GM23338 (cell line): Measurements from ENCODE around the gene DSCAML1. TPM values are rescaled to one million over a fixed set of nuclear protein-coding genes. Genes with fewer than 3 reads are reported as not detected.

Experiments used
- ATAC-seq: fragments of 200-7000 bp; cut with Tn5 transposase; 3 replicates; pipeline ENCODE4 v1.9.1; 2020
- DNase-seq: peaks from one replicate; pipeline ENCODE4 v3.0.0-alpha.2; 2015; ENCODE audit warnings: low spot score
- H2AFZ ChIP-seq: fragments of 200-600 bp; sonication (generic); 2 replicates; pipeline ENCODE4 v1.8.0; 2016; ENCODE audit warnings: antibody characterized with exemption, mild to moderate bottlenecking, moderate library complexity
- H3F3A ChIP-seq: fragments of 200-600 bp; sonication (generic); replicated peaks from 2 replicates; pipeline ENCODE4 v1.8.0; 2017; ENCODE audit warnings: antibody characterized with exemption, mixed run types, low read depth
- H3K27ac ChIP-seq: fragments of 200-600 bp; sonication (generic); 2 replicates; pipeline ENCODE4 v1.6.1; 2016; ENCODE audit warnings: low read depth
- H3K27me3 ChIP-seq: fragments of 200-600 bp; sonication (generic); 2 replicates; pipeline ENCODE4 v1.8.0; 2016; ENCODE audit warnings: mild to moderate bottlenecking, mixed run types, moderate library complexity; ENCODE audit not compliant: insufficient read depth
- H3K36me3 ChIP-seq: fragments of 200-600 bp; sonication (generic); 2 replicates; pipeline ENCODE4 v1.8.0; 2016; ENCODE audit warnings: mild to moderate bottlenecking; ENCODE audit not compliant: insufficient read depth
- H3K4me1 ChIP-seq: fragments of 200-600 bp; sonication (generic); 2 replicates; pipeline ENCODE4 v1.8.0; 2016; ENCODE audit warnings: mild to moderate bottlenecking, moderate library complexity; ENCODE audit not compliant: insufficient read depth
- H3K4me2 ChIP-seq: fragments of 200-600 bp; sonication (generic); 2 replicates; pipeline ENCODE4 v1.7.1; 2017; ENCODE audit warnings: mixed run types
- H3K4me3 ChIP-seq: fragments of 200-600 bp; sonication (generic); 2 replicates; pipeline ENCODE4 v1.6.1; 2016; ENCODE audit warnings: mixed run types
- H3K79me2 ChIP-seq: fragments of 200-600 bp; sonication (generic); replicated peaks from 2 replicates; pipeline ENCODE4 v1.8.0; 2017; ENCODE audit warnings: mild to moderate bottlenecking; ENCODE audit not compliant: insufficient read depth
- H3K9me2 ChIP-seq: fragments of 200-600 bp; sonication (generic); 2 replicates; pipeline ENCODE4 v1.8.0; 2017; ENCODE audit not compliant: insufficient read depth
- H4K20me1 ChIP-seq: fragments of 200-600 bp; sonication (generic); replicated peaks from 2 replicates; pipeline ENCODE4 v1.8.0; 2017; ENCODE audit warnings: mild to moderate bottlenecking; ENCODE audit not compliant: insufficient read depth
- H3K27ac Mint-ChIP-seq: 2 replicates; pipeline ENCODE4 v1.8.0; 2020; ENCODE audit warnings: inconsistent platforms, mild to moderate bottlenecking, moderate library complexity, mixed read lengths
- H3K27me3 Mint-ChIP-seq: 3 replicates; pipeline ENCODE4 v1.8.0; 2022; ENCODE audit warnings: low read depth, mild to moderate bottlenecking, moderate library complexity, mixed read lengths, inconsistent platforms; ENCODE audit not compliant: insufficient read depth, poor library complexity
- H3K36me3 Mint-ChIP-seq: 3 replicates; pipeline ENCODE4 v1.8.0; 2021; ENCODE audit warnings: low read depth, mild to moderate bottlenecking, inconsistent platforms, moderate library complexity, mixed read lengths
- H3K4me1 Mint-ChIP-seq: 3 replicates; pipeline ENCODE4 v1.8.0; 2020; ENCODE audit warnings: mild to moderate bottlenecking, inconsistent platforms, mixed read lengths
- H3K4me3 Mint-ChIP-seq: 3 replicates; pipeline ENCODE4 v1.8.0; 2021; ENCODE audit warnings: moderate library complexity, mild to moderate bottlenecking, inconsistent platforms, mixed read lengths
- H3K9me3 Mint-ChIP-seq: 3 replicates; pipeline ENCODE4 v1.8.0; 2020; ENCODE audit warnings: moderate library complexity, mild to moderate bottlenecking, inconsistent platforms, mixed read lengths
- EZH2phosphoT487 ChIP-seq: fragments of 200-600 bp; sonication (generic); IDR thresholded peaks from one replicate; pipeline ENCODE4 v1.8.1; 2018; ENCODE audit warnings: antibody characterized with exemption; ENCODE audit not compliant: unreplicated experiment
- JUNB ChIP-seq: IDR thresholded peaks from one replicate; pipeline ENCODE4 v1.6.1; 2016; ENCODE audit warnings: antibody characterized with exemption; ENCODE audit not compliant: unreplicated experiment
- NANOG ChIP-seq: IDR thresholded peaks from 2 replicates; pipeline ENCODE4 v1.6.1; 2016; ENCODE audit warnings: antibody characterized with exemption, borderline replicate concordance
- POLR2AphosphoS5 ChIP-seq: IDR thresholded peaks from 2 replicates; pipeline ENCODE4 v1.6.1; 2016; ENCODE audit warnings: antibody characterized with exemption, low read depth
- STAT1 ChIP-seq: IDR thresholded peaks from one replicate; pipeline ENCODE4 v1.6.1; 2016; ENCODE audit warnings: antibody characterized with exemption; ENCODE audit not compliant: unreplicated experiment
- ZNF114 ChIP-seq: fragments of 250-450 bp; sonication (Bioruptor Pico); IDR thresholded peaks from 2 replicates; pipeline ENCODE4 v1.5.0; 2020; ENCODE audit warnings: mild to moderate bottlenecking, moderate library complexity
- ZNF331 ChIP-seq: fragments of 250-450 bp; sonication (Bioruptor Pico); IDR thresholded peaks from 2 replicates; pipeline ENCODE4 v1.5.0; 2020; ENCODE audit warnings: low read depth, mild to moderate bottlenecking, moderate library complexity
- polyA plus RNA-seq: library from polyadenylated mRNA; unstranded; fragments of >200 nt; fragmentation: Nextera tagmentation; extraction: Ambion mirVana; gene quantifications from 2 replicates; pipeline ENCODE4 v1.2.1, GENCODE V29; 2016
- total RNA-seq: library from RNA; depleted of rRNA; stranded (reverse); fragments of >200 nt; shearing (Covaris generic); gene quantifications from 2 replicates; pipeline ENCODE4 v1.2.3, GENCODE V29; 2014
- TF ChIP-seq, protein P1 (sequence below), 2 experiments: fragments of 200-600 bp in 1 of 2; sonication (generic) in 1 of 2; conservative IDR thresholded peaks; 2 replicates each; pipeline versions ENCODE4 v1.5.1 to v1.6.1; 2016 to 2017; ENCODE audit warnings: antibody characterized with exemption in 2 of 2, low read depth in 2 of 2, mild to moderate bottlenecking in 2 of 2, moderate library complexity in 1 of 2
- TF ChIP-seq, protein P2 (sequence below): IDR thresholded peaks from 2 replicates; pipeline ENCODE4 v1.6.1; 2016; ENCODE audit warnings: antibody characterized with exemption
- TF ChIP-seq, protein P3 (sequence below): fragments of 250-450 bp; sonication (Bioruptor Pico); IDR thresholded peaks from 2 replicates; pipeline ENCODE4 v1.5.0; 2020; ENCODE audit warnings: mild to moderate bottlenecking, moderate library complexity

DSCAML1 gene
- total and polyA plus RNA-seq, 2 experiments from 2014 or later: 0.17 TPM; not detected in 1

DNA sequence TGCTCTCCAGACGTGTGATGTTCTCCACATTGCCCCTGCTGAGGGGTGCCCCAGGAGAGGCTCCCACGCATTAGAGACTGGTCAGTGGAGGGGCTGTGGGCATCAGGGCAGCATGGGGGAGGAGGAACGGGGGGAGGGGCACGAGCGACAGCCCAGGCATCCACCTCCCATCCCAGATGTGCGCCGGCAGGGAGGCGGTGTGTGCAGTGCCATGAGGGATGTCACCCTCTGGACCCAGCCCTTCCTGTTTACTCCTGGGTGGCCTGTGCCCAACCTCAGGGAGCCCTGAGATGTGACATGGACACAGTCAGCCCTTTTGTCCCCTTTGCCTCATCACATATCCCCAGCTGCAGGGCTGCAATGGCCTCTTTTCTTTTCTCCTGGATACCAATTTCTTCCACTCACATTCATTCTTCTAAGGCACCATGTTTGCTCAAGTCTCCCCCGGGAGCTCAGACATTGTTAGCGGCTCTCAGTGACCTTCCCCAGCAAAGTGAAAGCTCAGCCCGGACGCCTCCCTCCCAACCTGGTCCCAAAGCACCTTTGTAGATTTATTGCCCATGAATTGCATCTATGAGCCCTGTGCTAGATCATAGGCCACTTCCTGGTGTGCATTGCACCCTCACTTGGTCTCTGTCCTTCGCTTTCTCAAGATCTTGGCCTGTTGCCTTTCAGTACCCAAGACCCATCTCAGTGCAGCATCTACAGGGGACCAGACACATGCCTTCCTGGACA lies 318.7 kb downstream of the DSCAML1 start:
- H3K4me1 Mint-ChIP-seq: peaks cover 32% of the 10 kb centered on the region
- ATAC-seq (no peak), DNase-seq (no peak)
- peaks cover 8% of the 10 kb centered on the region; the same call in 1 of the 2 replicates for H3K4me1 ChIP-seq
- no peak overlapping the region for H3K4me3 Mint-ChIP-seq
- H2AFZ ChIP-seq: no peak overlapping the region
- H3F3A ChIP-seq: no peaks in the 10 kb centered on the region
- no peak overlapping the region for H3K27ac ChIP-seq
- peaks cover 13% of the 10 kb centered on the region for H3K27me3 Mint-ChIP-seq
- no peaks in the 10 kb centered on the region for H3K27me3 ChIP-seq
- TF ChIP-seq JUNB: no peak
- TF ChIP-seq POLR2AphosphoS5: no peak
- TF ChIP-seq ZNF114 (CRISPR knock-in tag): no peak
- TF ChIP-seq, protein P1, sequence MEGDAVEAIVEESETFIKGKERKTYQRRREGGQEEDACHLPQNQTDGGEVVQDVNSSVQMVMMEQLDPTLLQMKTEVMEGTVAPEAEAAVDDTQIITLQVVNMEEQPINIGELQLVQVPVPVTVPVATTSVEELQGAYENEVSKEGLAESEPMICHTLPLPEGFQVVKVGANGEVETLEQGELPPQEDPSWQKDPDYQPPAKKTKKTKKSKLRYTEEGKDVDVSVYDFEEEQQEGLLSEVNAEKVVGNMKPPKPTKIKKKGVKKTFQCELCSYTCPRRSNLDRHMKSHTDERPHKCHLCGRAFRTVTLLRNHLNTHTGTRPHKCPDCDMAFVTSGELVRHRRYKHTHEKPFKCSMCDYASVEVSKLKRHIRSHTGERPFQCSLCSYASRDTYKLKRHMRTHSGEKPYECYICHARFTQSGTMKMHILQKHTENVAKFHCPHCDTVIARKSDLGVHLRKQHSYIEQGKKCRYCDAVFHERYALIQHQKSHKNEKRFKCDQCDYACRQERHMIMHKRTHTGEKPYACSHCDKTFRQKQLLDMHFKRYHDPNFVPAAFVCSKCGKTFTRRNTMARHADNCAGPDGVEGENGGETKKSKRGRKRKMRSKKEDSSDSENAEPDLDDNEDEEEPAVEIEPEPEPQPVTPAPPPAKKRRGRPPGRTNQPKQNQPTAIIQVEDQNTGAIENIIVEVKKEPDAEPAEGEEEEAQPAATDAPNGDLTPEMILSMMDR (conservative IDR thresholded peaks at IDR 0.05; ENCODE audit: low read depth in 2 of 2): no peak
- TF ChIP-seq, protein P2, sequence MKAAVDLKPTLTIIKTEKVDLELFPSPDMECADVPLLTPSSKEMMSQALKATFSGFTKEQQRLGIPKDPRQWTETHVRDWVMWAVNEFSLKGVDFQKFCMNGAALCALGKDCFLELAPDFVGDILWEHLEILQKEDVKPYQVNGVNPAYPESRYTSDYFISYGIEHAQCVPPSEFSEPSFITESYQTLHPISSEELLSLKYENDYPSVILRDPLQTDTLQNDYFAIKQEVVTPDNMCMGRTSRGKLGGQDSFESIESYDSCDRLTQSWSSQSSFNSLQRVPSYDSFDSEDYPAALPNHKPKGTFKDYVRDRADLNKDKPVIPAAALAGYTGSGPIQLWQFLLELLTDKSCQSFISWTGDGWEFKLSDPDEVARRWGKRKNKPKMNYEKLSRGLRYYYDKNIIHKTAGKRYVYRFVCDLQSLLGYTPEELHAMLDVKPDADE: no peak
- H3K9me3 Mint-ChIP-seq: no peaks in the 10 kb centered on the region
- H3K4me2 ChIP-seq: no peak overlapping the region
- H3K9me2 ChIP-seq: 0 out of 2 replicates have a peak, but pooled peaks cover 2% of the 10 kb centered on the region
- H3K36me3 ChIP-seq: no peaks in the 10 kb centered on the region
- H3K36me3 Mint-ChIP-seq: no peaks in the 10 kb centered on the region
- H3K79me2 ChIP-seq: no peaks in the 10 kb centered on the region
- no peaks in the 10 kb centered on the region for H4K20me1 ChIP-seq
- no peak overlapping the region for H3K4me3 ChIP-seq
- H3K27ac Mint-ChIP-seq: no peak overlapping the region

DNA sequence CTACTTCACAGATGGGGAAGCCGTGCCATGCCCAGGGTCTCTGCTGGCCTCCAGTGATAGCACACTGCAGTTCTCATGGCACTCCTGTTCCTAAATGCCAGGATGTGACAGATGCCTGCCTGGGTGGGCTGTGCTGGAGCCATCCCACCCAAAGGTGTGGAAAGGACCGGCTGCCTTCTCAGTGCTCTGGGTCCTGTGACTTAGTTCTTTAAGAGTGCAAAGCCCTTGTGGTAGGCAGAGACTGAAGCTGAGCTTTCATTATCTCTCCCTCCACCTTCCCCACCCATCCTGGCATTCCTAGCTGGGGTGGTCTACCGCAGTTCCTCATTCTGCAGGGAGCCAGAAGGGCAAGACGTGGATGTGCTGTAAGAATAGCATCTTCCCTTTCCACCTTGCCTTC lies 319.3 kb downstream of the DSCAML1 start:
- ATAC-seq (no peak), DNase-seq (no peak)
- H3K9me3 Mint-ChIP-seq: no peaks in the 10 kb centered on the region; the same call in 2 of the 3 replicates
- no peaks in the 10 kb centered on the region for H3K36me3 ChIP-seq
- no peaks in the 10 kb centered on the region for H3K27me3 ChIP-seq
- H3K4me1 Mint-ChIP-seq: peaks cover 29% of the 10 kb centered on the region
- H3K4me2 ChIP-seq: no peak overlapping the region
- H3K36me3 Mint-ChIP-seq: no peaks in the 10 kb centered on the region
- no peak overlapping the region for H3K27ac ChIP-seq
- no peak overlapping the region for H3K4me3 Mint-ChIP-seq
- no peaks in the 10 kb centered on the region for H3K79me2 ChIP-seq
- peaks cover 13% of the 10 kb centered on the region for H3K27me3 Mint-ChIP-seq
- H3K4me1 ChIP-seq: peaks cover 8% of the 10 kb centered on the region; the same call in 1 of the 2 replicates
- H2AFZ ChIP-seq: no peak overlapping the region
- no peaks in the 10 kb centered on the region for H4K20me1 ChIP-seq
- TF ChIP-seq STAT1: no peak
- TF ChIP-seq, protein P3, sequence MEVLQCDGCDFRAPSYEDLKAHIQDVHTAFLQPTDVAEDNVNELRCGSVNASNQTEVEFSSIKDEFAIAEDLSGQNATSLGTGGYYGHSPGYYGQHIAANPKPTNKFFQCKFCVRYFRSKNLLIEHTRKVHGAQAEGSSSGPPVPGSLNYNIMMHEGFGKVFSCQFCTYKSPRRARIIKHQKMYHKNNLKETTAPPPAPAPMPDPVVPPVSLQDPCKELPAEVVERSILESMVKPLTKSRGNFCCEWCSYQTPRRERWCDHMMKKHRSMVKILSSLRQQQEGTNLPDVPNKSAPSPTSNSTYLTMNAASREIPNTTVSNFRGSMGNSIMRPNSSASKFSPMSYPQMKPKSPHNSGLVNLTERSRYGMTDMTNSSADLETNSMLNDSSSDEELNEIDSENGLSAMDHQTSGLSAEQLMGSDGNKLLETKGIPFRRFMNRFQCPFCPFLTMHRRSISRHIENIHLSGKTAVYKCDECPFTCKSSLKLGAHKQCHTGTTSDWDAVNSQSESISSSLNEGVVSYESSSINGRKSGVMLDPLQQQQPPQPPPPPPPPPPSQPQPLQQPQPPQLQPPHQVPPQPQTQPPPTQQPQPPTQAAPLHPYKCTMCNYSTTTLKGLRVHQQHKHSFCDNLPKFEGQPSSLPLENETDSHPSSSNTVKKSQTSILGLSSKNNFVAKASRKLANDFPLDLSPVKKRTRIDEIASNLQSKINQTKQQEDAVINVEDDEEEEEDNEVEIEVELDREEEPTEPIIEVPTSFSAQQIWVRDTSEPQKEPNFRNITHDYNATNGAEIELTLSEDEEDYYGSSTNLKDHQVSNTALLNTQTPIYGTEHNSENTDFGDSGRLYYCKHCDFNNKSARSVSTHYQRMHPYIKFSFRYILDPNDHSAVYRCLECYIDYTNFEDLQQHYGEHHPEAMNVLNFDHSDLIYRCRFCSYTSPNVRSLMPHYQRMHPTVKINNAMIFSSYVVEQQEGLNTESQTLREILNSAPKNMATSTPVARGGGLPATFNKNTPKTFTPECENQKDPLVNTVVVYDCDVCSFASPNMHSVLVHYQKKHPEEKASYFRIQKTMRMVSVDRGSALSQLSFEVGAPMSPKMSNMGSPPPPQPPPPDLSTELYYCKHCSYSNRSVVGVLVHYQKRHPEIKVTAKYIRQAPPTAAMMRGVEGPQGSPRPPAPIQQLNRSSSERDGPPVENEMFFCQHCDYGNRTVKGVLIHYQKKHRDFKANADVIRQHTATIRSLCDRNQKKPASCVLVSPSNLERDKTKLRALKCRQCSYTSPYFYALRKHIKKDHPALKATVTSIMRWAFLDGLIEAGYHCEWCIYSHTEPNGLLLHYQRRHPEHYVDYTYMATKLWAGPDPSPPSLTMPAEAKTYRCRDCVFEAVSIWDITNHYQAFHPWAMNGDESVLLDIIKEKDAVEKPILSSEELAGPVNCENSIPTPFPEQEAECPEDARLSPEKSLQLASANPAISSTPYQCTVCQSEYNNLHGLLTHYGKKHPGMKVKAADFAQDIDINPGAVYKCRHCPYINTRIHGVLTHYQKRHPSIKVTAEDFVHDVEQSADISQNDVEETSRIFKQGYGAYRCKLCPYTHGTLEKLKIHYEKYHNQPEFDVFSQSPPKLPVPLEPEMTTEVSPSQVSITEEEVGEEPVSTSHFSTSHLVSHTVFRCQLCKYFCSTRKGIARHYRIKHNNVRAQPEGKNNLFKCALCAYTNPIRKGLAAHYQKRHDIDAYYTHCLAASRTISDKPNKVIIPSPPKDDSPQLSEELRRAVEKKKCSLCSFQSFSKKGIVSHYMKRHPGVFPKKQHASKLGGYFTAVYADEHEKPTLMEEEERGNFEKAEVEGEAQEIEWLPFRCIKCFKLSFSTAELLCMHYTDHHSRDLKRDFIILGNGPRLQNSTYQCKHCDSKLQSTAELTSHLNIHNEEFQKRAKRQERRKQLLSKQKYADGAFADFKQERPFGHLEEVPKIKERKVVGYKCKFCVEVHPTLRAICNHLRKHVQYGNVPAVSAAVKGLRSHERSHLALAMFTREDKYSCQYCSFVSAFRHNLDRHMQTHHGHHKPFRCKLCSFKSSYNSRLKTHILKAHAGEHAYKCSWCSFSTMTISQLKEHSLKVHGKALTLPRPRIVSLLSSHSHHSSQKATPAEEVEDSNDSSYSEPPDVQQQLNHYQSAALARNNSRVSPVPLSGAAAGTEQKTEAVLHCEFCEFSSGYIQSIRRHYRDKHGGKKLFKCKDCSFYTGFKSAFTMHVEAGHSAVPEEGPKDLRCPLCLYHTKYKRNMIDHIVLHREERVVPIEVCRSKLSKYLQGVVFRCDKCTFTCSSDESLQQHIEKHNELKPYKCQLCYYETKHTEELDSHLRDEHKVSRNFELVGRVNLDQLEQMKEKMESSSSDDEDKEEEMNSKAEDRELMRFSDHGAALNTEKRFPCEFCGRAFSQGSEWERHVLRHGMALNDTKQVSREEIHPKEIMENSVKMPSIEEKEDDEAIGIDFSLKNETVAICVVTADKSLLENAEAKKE (CRISPR knock-in tag): no peak
- no peak for TF ChIP-seq NANOG
- TF ChIP-seq EZH2phosphoT487: no peak
- TF ChIP-seq JUNB: no peak
- TF ChIP-seq ZNF331 (CRISPR knock-in tag): no peak
- no peak for TF ChIP-seq ZNF114 (CRISPR knock-in tag)
- no peaks in the 10 kb centered on the region for H3F3A ChIP-seq
- no peak overlapping the region for H3K27ac Mint-ChIP-seq
- 0 out of 2 replicates have a peak, but pooled peaks cover 2% of the 10 kb centered on the region for H3K9me2 ChIP-seq
- H3K4me3 ChIP-seq: no peak overlapping the region
